GM18861 (cell line): Measurements from ENCODE around the gene FOXD3.

Experiments used
- ATAC-seq: cut with Tn5 transposase; IDR thresholded peaks from one replicate; pipeline ENCODE4 v1.9.1; 2021; ENCODE audit not compliant: unreplicated experiment

FOXD3 gene

DNA sequence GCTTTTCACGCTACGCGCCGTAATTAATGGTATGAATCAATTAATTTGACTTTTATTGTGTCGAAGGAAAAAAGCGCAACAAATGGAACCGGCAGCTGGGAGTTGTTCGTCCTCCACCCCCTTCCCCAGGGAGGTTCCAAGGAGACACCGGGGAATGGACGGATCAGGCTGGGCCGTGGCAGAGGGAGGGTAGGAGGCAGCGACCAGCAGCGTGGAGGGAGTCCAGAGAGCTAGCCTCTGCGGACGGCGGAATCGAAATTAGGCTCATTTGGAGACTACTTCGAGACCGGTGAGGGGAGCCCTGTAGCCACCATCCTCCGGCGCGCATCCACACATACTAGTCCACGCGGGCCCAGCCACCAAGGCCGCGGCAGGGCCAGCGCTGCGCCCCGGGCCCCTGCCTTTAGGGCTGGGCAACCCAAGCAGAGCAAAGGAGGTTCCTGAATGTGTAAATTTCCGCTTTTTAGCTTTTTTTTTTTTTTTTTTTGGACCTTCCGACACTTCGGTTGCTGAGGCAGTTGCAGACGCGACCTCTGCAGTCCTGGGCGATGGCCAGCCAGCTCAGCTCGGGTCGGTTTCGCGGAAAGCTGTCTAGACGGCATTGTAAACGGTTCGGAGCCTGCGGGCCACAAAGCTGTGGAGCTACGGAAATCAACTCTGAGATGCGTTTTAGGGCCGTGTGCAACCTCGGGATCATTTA is 2.2 kb upstream of the FOXD3 start:
- ATAC-seq, result no peak

DNA sequence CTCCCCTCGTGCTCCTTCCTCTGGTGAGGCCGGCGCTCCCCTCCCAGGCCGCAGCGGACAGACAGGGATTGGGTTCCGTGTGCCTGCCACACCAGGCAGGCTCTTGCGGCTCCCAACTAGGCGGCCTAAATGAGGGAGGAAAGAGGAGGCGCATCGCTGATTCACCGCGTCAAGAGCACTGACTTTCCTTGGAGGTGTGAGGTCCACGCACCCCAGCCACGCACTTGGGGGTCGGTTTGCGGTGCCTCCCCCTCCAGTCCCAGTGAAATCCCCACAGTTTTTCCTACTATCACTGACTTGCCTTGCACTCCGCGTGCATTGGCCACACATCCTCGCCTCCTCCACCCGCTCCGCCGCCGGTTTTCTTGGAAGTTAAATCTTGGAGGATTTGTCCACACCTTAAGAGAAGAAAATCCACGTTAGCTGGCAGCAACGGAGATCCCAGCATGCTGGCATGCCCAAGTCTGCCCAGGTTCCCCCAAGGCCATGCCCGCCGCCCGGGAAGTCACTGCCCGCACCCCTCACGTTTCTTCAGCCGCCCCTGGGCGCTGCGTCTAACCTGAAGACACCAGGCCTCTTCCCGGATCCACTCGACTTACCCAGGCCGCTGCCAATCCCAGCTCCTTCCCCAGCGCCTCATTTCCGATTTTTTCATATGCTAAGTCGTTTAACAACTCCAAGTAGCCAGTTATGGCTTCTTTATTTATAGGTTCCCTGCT is 1.1 kb upstream of the FOXD3 start:
- no peak for ATAC-seq

DNA sequence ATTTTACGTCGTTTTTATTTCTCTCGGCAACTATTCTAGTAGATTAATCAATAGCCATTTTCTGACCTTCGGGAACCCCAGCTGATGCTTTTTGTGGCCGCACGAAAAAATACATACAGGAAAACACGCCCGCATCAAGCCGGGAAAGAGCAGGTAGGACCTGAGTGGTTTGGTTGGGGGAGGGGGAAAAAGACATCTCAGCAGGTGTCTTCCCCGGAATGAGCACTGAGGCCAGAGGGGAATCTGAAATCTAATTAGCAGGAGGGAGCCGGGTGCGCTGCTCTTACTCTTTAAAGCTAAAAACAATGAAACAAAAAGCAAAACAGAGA is 618 bp upstream of the FOXD3 start:
- peak; percentile 6 for ATAC-seq

DNA sequence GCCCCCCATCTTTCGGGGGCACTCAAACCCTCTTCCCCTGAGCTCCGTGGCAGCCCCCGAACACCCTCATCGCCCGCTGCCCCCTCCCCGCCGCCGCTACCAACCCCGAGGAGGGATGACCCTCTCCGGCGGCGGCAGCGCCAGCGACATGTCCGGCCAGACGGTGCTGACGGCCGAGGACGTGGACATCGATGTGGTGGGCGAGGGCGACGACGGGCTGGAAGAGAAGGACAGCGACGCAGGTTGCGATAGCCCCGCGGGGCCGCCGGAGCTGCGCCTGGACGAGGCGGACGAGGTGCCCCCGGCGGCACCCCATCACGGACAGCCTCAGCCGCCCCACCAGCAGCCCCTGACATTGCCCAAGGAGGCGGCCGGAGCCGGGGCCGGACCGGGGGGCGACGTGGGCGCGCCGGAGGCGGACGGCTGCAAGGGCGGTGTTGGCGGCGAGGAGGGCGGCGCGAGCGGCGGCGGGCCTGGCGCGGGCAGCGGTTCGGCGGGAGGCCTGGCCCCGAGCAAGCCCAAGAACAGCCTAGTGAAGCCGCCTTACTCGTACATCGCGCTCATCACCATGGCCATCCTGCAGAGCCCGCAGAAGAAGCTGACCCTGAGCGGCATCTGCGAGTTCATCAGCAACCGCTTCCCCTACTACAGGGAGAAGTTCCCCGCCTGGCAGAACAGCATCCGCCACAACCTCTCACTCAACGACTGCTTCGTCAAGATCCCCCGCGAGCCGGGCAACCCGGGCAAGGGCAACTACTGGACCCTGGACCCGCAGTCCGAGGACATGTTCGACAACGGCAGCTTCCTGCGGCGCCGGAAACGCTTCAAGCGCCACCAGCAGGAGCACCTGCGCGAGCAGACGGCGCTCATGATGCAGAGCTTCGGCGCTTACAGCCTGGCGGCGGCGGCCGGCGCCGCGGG is 837 bp downstream of the FOXD3 start:
- ATAC-seq, result no peak

DNA sequence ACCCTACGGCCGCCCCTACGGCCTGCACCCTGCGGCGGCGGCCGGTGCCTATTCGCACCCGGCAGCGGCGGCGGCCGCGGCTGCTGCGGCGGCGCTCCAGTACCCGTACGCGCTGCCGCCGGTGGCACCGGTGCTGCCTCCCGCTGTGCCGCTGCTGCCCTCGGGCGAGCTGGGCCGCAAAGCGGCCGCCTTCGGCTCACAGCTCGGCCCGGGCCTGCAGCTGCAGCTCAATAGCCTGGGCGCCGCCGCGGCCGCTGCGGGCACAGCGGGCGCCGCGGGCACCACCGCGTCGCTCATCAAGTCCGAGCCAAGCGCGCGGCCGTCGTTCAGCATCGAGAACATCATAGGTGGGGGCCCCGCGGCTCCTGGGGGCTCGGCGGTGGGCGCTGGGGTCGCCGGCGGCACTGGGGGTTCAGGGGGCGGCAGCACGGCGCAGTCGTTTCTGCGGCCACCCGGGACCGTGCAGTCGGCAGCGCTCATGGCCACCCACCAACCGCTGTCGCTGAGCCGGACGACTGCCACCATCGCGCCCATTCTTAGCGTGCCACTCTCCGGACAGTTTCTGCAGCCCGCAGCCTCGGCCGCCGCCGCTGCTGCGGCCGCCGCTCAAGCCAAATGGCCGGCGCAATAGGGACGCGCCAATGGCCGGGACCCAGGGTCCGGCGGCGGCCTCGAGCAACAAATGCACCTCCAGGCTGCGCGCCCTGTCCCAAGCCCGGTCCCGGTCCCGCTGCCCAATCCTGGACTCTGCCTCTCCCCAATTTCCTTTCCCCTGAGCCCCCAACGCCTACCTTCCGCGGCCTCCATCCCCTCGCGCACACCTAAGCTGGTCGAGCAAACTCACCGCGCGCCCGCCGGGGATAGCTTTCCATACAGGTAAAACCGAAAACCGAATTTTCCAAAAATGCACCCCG is 1.8 kb downstream of the FOXD3 start:
- no peak for ATAC-seq

DNA sequence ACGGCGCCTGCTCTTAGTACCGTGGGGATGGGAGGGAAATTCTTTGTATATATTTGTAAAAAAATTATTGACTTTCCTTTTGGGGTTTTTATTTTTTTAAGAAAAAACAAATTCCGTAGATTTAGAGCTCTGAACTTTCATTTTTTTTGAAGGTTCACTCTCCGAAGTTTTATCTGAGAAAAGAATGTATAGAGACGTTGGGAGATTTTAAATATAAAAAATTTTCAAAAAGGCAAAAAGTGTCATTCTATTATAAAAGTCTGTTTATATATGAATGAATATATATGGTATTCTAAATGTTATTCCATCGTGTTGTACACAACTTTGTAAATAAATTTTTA is 2.4 kb downstream of the FOXD3 start:
- ATAC-seq, result no peak

DNA sequence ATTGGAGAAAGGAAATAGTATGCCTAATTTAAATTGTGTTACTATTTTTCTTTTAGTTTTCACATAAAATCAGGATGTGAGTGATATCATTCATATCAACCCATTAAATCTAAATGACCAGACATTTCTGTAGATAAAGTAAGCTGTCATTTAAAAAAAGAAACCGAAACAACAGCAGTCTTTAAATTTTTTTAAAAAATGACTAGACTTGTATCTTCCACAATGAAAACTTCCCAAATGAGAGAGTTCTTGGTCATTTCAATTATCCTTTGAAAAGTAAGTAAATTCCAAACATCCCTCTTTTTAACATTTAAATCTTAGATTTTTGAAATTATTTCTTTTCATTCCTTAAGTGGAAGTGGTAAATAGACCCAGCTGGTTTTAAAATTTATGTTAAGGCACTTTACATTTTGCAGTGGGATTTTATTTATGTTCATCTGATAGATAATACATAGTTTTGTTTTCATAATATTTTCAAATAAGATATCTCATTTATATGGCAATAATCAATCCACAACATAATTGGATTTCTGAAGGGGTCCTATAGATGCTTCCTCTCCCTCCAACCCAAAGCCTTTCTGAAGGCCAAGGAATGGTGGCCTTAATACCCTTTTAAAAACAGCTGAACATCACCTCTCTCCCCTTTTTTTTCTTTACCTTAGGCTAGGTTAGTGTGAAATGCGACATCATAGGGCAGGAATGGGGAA is 3.1 kb downstream of the FOXD3 start:
- ATAC-seq, result no peak

DNA sequence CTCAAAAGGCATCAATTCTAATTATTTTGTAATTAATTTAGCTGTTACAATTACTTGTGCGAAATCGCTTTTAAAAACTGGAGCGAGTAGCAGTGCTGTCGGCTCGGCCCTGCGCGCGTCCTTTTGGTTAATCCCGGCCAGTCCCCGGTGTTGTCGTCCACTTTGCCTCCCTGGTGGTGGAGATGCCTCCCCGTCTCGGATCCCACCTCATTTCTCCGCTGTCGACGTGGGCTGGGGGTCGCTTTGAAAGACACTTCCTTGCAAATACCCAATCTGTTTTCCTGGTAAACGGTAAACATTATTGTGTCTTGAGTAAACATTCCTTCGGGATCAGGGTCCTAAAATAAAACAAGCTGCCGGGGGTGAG is 3.7 kb downstream of the FOXD3 start:
- no peak for ATAC-seq

DNA sequence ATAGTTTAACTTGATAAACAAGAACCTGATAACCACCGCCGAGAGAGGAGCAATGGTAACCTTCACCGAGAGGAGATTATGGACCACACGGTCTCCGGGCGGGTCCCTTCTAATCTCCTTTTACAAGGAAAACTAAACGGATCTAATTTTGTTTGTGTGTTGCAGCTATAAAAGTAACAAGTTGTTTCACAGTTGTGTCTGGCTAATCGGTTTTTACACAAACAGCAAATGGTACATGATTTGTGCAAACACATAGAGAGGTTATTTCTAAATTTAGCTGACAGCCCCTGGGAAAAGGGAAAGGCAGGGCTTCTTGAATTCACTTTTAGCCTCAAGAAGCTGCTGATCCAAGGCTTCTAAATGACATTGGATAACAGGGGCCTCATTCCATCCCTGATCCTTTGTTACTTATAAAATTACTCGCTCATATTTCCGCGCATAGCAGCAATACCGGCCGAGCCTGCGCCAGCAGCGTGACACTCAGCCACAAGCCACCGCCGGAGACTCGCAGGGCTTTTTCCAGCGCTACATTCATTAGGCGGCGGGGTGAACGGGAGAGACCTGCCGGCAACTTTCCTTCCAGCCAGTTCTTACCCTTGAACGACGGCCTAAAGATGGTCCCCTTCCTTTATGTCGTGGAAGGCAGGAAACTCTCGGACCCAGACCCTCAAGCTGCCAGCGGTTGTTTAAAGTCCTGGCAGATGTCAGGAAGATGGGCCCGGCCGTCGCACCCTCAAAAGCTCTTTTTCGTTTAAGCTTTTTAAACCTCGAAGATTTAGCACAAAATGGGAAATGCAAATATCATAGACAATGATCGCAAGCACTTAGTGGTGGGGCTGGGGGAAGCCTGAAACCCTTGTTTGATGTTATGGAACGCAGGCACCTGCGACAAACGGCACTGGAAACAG is 4.4 kb downstream of the FOXD3 start:
- no peak for ATAC-seq

DNA sequence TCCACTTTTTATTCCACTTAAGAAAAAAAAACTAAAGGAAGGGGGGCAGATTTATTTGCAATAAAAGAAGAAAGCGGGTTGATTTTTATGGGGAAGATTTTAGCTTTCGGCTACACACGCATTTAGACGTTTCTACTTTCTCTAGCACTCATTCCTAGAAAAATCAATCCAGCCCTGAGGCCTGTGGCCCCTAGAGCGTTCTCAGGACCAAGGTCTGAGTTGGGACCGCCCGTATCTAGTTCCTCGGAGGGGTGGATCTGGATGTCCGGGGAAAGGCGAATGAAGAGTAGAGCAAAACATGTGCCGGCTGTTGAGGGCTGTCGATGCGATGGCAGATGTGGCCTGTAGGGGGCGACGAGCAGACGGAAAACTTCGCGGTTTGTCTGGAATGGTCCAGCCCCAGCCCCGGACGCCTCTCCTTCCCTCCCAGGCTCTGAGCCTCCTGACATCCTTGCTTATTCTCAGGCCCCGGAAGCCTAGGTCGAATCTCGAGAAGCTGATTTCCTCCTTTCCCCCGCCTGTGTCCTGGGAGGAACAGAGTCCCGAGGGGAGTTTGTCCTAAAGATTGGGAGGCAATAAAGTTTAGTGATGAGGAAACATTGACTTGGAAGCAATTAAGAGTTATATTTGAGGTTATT is 5.2 kb downstream of the FOXD3 start:
- ATAC-seq, result no peak

DNA sequence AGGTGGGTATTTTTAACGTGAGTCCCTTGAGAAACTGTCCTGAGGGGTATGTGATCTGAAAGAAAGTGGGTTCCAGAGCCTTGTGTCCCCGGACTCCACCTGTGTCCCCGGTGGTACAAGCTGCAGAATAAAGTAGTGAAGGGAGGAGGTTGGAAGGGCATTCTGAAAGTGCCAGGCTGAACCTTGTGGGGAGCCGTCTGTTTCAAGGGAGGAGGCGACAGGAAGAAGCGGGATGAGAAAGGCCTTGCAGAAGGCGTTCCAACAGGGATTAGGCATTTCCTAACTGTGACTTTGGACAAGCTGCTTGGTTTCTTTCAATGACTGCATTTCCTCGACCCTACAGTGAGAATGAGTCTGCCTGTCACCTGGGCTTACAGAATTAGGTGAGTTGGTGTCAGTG is 5.8 kb downstream of the FOXD3 start:
- no peak for ATAC-seq

DNA sequence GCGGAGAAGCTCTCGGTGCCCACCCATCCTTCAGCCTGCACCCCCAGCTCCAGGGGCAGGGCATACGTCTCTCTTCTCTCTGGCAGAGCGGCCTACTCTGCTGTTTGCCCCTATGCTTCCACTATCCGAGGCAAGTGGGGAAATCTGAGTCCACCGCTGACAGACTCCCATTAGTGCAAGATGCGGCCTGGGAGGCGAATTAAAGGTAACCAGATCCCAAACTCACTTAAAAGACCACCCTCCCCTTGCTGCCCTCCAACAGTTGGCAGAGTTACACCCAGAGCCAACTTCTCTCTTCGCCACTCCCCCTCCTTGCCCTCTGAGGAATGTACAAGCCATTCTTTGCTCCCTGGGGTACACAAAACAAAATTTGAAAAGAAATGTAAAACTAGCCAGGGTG is 6.4 kb downstream of the FOXD3 start:
- no peak for ATAC-seq

DNA sequence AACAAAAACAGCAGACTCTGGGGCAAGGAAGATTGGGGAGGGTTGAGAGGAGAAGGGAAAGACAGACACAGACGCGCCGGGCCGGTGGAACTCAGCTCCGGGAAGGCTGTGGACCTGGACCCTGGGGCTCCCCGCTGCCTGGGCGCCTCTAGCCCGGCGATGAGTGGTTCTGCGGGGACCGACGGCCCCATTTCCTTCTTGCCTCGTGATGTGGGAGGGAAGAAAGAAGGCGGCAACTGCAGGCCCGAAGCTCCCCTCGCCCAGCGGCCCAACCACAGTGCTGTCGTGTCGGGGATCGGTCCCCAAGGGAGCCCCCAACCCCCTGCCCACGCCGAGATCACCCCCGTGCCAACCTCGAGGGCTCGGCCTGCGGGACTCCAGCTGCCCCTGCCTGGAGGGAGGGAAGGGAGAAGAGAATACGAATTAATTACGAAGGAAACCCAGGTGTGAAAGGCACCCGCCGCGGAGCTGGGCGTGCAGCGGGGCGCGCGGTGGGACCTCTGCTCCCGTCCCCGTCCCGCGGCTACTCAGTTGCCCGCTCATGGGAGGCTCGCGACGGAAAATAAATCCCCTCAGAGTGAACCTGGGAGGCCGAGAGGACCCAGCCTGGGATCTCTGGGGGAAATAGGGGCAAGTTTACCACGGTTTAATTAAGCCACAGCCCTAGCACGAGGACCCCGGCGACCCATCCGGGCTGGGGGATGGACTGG is 7.4 kb downstream of the FOXD3 start:
- ATAC-seq, result no peak

DNA sequence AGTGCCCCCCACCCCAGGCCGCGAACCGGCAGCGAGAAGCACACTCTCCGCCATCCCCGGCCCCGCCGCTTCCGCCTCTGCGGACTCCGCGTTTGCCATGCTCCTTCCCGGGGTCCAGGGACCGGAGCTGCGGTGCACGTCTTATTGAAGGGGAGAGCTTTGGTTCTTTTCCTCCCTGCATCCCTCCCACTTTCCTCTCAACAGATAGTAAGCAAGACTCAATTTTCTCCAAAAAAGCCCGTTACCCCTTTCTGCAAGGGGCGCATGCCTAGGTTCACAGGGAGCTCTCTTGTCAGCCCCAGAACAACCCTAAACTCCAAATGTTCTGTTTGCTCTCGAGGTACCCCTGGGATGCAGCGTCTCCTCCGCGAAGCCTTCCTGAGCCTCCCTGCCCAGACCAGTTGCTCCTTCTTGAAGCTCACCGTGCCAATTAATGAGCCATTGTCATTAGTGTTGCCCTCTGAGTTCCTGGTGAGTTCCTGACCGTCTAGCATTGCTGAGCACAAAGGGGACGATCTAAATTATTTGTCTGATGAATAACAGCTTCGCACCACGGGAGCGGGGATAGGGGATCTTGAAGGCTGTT is 8.1 kb downstream of the FOXD3 start:
- no peak for ATAC-seq

DNA sequence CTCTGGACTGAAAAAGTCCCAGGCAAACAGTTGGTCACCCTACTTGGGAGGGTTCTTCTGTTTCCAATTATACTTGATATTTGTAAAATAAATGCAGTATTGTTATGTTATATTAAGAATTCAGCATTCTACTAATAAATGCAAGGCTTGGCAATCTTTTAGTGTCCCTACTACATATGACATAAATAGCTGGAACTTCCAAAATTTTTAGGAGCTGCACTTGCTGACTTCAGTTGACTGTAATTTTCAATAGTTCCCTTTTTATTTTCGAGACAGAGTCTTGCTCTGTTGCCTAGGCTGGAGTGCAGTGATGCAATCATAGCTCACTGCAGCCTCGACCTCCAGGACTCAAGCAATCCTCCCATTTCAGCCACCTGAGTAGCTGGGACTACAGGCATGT is 20.0 kb downstream of the FOXD3 start:
- ATAC-seq, result no peak

DNA sequence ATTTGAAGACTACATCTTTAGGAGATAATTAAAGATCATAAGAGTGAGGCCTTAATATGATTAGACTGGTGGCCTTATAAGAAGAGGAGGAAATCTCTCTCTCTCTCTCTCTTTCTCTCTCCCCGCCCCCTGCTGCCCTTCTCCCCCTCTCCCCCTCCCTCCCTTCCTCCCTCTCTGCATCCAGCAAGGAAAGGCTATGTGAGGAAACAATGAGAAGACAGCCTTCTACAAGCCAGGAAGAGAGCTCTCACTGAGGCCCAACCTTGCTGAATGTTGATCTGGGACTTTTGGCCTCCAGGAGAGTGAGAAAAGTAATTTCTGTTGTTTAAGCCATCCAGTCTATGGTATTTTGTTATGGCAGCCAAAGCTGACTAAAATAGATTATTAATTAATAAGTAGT is 21.6 kb downstream of the FOXD3 start:
- no peak for ATAC-seq

DNA sequence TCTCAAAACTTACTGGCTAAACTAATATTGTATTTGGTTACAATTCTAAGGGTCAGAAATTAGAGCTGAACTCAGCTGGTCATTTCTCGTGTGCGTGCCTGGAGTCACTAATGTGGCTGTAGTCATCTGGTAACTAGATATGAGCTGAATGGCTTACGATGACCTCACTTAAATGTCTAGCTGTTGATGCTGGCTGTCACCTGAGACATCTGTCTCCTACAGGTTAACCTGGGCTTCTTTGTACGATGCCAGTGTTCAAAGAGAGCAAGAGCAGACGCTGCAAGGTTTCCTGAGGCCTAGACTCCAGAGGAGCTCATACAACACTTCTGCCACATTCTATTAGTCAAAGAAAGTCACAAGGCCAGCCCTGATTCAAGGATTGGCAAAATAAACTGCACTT is 28.0 kb downstream of the FOXD3 start:
- no peak for ATAC-seq

DNA sequence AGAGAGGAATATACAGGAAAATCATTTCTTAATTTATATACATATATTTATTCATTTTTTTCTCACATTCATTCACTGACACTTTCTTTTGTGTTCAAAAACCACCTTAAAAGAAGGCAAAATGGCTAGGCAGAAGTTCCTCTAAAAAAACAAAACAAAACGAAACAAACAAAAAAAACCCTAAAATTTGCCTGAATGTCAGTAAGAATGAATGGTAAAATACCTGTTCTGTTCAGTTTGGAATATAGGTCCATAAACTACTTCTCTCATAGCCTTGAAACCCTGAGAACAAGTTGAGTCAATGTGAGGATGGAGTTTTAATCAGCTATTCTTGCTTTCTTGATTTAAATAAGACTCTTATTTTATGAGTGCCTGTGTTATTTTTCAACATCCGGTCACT is 30.4 kb downstream of the FOXD3 start:
- ATAC-seq, result no peak
